ENCODE measurements around the gene ANKRD37.

Gene ANKRD37

GRCh38 chr4:185390941-185391340, 5.7 kb upstream of the ANKRD37 start:
- no peak for DNase-seq
- no peaks in the 10 kb centered on the region for H3K9me3 Mint-ChIP-seq
- H3K27me3 Mint-ChIP-seq = no peaks in the 10 kb centered on the region
- ATAC-seq (replicated peaks) = no peak
- H3K4me1 Mint-ChIP-seq = peaks cover 14 to 22% of the 10 kb centered on the region in 2 donors
- no peak overlapping the region for H3K27ac Mint-ChIP-seq
- no peak overlapping the region for H3K4me3 Mint-ChIP-seq
- H3K36me3 Mint-ChIP-seq = peaks cover 0 to 27% of the 10 kb centered on the region in 2 donors

- peak overlapping the region; percentile 16 for H3K27ac Mint-ChIP-seq
These were observed 4.5 kb upstream of the ANKRD37 start for GRCh38 chr4:185392156-185392555.

GRCh38 chr4:185394568-185395237, 1.9 kb upstream of the ANKRD37 start:
- DNase-seq = no peak
- peaks cover 16 to 42% of the 10 kb centered on the region in 2 donors for H3K4me1 Mint-ChIP-seq
- H3K27ac Mint-ChIP-seq = peak overlapping the region; percentile 1
- ATAC-seq (replicated peaks) = no peak
- H3K36me3 Mint-ChIP-seq = peaks cover 4 to 18% of the 10 kb centered on the region in 2 donors
- H3K27me3 Mint-ChIP-seq = no peaks in the 10 kb centered on the region
- H3K4me3 Mint-ChIP-seq = peak overlapping the region; percentile 50 to 71
- no peaks in the 10 kb centered on the region for H3K9me3 Mint-ChIP-seq

More at GRCh38 chr4:185392156-185392555, 4.5 kb upstream of the ANKRD37 start:
- Mint-ChIP-seq H3K9me3 (no peaks in the 10 kb centered on the region), H3K4me1 (peaks cover 15 to 29% of the 10 kb centered on the region in 2 donors), H3K4me3 (no peak overlapping the region), H3K27me3 (no peaks in the 10 kb centered on the region), H3K36me3 (peaks cover 0 to 27% of the 10 kb centered on the region in 2 donors)
- ATAC-seq (replicated peaks) (no peak), DNase-seq (no peak)

GRCh38 chr4:185395238-185395955, 1.2 kb upstream of the ANKRD37 start, which contains the start of gene LRP2BP:
TSS of gene LRP2BP (minus strand) at chr4:185395924. CDS start at chr4:185378186, 17,738 bp downstream.
- peaks cover 16 to 42% of the 10 kb centered on the region in 2 donors for H3K4me1 Mint-ChIP-seq
- no peaks in the 10 kb centered on the region for H3K9me3 Mint-ChIP-seq
- H3K27ac Mint-ChIP-seq = peak within 1 kb of the TSS; percentile 97
- no peak for ATAC-seq (replicated peaks)
- DNase-seq = no peak
- H3K4me3 Mint-ChIP-seq = peak within 1 kb of the TSS; percentile 94
- H3K27me3 Mint-ChIP-seq = no peaks in the 10 kb centered on the region
- H3K36me3 Mint-ChIP-seq = peaks cover 4 to 15% of the 10 kb centered on the region in 2 donors

GRCh38 chr4:185395956-185396723, 501 bp upstream of the ANKRD37 start:
- Mint-ChIP-seq H3K4me1 (peaks cover 16 to 42% of the 10 kb centered on the region in 2 donors), H3K27me3 (no peaks in the 10 kb centered on the region), H3K27ac (peak overlapping the region; percentile 97), H3K36me3 (peaks cover 4 to 15% of the 10 kb centered on the region in 2 donors), H3K4me3 (peak overlapping the region; percentile 94), H3K9me3 (no peaks in the 10 kb centered on the region)
- DNase-seq = peak; percentile 98
- peak; percentile 85 to 92 for ATAC-seq (replicated peaks)

GRCh38 chr4:185398618-185399017, 2.0 kb downstream of the ANKRD37 start:
- Mint-ChIP-seq H3K4me1 (peaks cover 12 to 35% of the 10 kb centered on the region in 2 donors), H3K27me3 (no peaks in the 10 kb centered on the region), H3K27ac (no peak overlapping the region), H3K4me3 (no peak overlapping the region), H3K9me3 (no peaks in the 10 kb centered on the region), H3K36me3 (peaks cover 7 to 22% of the 10 kb centered on the region in 2 donors)
- ATAC-seq (replicated peaks) (no peak), DNase-seq (no peak)

GRCh38 chr4:185399466-185399865, 2.8 kb downstream of the ANKRD37 start:
- H3K9me3 Mint-ChIP-seq = no peaks in the 10 kb centered on the region
- no peak for ATAC-seq (replicated peaks)
- H3K27ac Mint-ChIP-seq = no peak overlapping the region
- peaks cover 7 to 27% of the 10 kb centered on the region in 2 donors for H3K4me1 Mint-ChIP-seq
- H3K4me3 Mint-ChIP-seq = no peak overlapping the region
- no peak for DNase-seq
- H3K27me3 Mint-ChIP-seq = no peaks in the 10 kb centered on the region
- peaks cover 8 to 20% of the 10 kb centered on the region in 2 donors for H3K36me3 Mint-ChIP-seq

GRCh38 chr4:185404031-185404430, 7.4 kb downstream of the ANKRD37 start:
- no peak overlapping the region for H3K4me3 Mint-ChIP-seq
- no peak for DNase-seq
- no peaks in the 10 kb centered on the region for H3K27me3 Mint-ChIP-seq
- H3K4me1 Mint-ChIP-seq = peaks cover under 1 to 2% of the 10 kb centered on the region in 2 donors
- no peak for ATAC-seq (replicated peaks)
- no peaks in the 10 kb centered on the region for H3K9me3 Mint-ChIP-seq
- peaks cover 18 to 34% of the 10 kb centered on the region in 2 donors for H3K36me3 Mint-ChIP-seq
- no peak overlapping the region for H3K27ac Mint-ChIP-seq

- no peak overlapping the region for H3K4me3 Mint-ChIP-seq
- H3K27ac Mint-ChIP-seq = no peak overlapping the region
- H3K36me3 Mint-ChIP-seq = peaks cover 22 to 40% of the 10 kb centered on the region in 2 donors
- peaks cover 0 to 2% of the 10 kb centered on the region in 2 donors for H3K4me1 Mint-ChIP-seq
- peak in 1 of 2 donors; percentile 68 for ATAC-seq (replicated peaks)
- DNase-seq = no peak
- peaks cover 0 to 2% of the 10 kb centered on the region in 2 donors for H3K9me3 Mint-ChIP-seq
- H3K27me3 Mint-ChIP-seq = no peaks in the 10 kb centered on the region
These were observed 8.8 kb downstream of the ANKRD37 start for GRCh38 chr4:185405296-185405999.

- ATAC-seq (replicated peaks) (no peak), DNase-seq (no peak)
- Mint-ChIP-seq H3K27ac (no peak overlapping the region), H3K36me3 (peaks cover 20 to 30% of the 10 kb centered on the region in 2 donors), H3K27me3 (no peaks in the 10 kb centered on the region), H3K4me3 (no peak overlapping the region), H3K9me3 (peaks cover 0 to 2% of the 10 kb centered on the region in 2 donors), H3K4me1 (peaks cover 0 to 2% of the 10 kb centered on the region in 2 donors)
These were observed 11.8 kb downstream of the ANKRD37 start for GRCh38 chr4:185408432-185408831.

GRCh38 chr4:185411849-185412248, 15.2 kb downstream of the ANKRD37 start:
- Mint-ChIP-seq H3K4me1 (no peaks in the 10 kb centered on the region), H3K27me3 (no peaks in the 10 kb centered on the region), H3K36me3 (peaks cover 15 to 26% of the 10 kb centered on the region in 2 donors), H3K9me3 (peaks cover 0 to 2% of the 10 kb centered on the region in 2 donors), H3K27ac (no peak overlapping the region), H3K4me3 (no peak overlapping the region)
- no peak for DNase-seq
- ATAC-seq (replicated peaks) = no peak

- Mint-ChIP-seq H3K9me3 (peaks cover 0 to 2% of the 10 kb centered on the region in 2 donors), H3K4me3 (no peak overlapping the region), H3K27ac (no peak overlapping the region), H3K4me1 (no peaks in the 10 kb centered on the region), H3K36me3 (peaks cover 17 to 29% of the 10 kb centered on the region in 2 donors), H3K27me3 (no peaks in the 10 kb centered on the region)
- DNase-seq (no peak), ATAC-seq (replicated peaks) (no peak)
These were observed 15.8 kb downstream of the ANKRD37 start for GRCh38 chr4:185412412-185412811.

GRCh38 chr4:185416955-185417354, 20.3 kb downstream of the ANKRD37 start:
- ATAC-seq (replicated peaks) = no peak
- Mint-ChIP-seq H3K9me3 (no peaks in the 10 kb centered on the region), H3K27ac (no peak overlapping the region), H3K27me3 (no peaks in the 10 kb centered on the region), H3K4me1 (peaks cover 0 to 2% of the 10 kb centered on the region in 2 donors), H3K4me3 (no peak overlapping the region), H3K36me3 (peaks cover 24 to 35% of the 10 kb centered on the region in 2 donors)
- DNase-seq = no peak
